GM21367 (cell line): ENCODE results near the gene TFCP2L1.
"Not testable (repeated sequence)": the region's sequence is repeated elsewhere in the genome, so short reads cannot be mapped to it uniquely, and the experiment has no call there.

Source experiments
- ATAC-seq: cut with Tn5 transposase; IDR thresholded peaks from one replicate; pipeline ENCODE4 v1.9.1; 2021; ENCODE audit not compliant: unreplicated experiment

Gene TFCP2L1

GRCh38 chr2:121269436-121269835 lies 15.6 kb downstream of the TFCP2L1 start:
- ATAC-seq, result not testable (repeated sequence)

- no peak for ATAC-seq
Measured at GRCh38 chr2:121266543-121267106, 18.4 kb downstream of the TFCP2L1 start.

GRCh38 chr2:121263996-121264715 lies 20.8 kb downstream of the TFCP2L1 start:
- no peak for ATAC-seq

- no peak for ATAC-seq
Measured at GRCh38 chr2:121260370-121261154, 24.4 kb downstream of the TFCP2L1 start.

- ATAC-seq, result no peak
Measured at GRCh38 chr2:121258051-121258450, 27.0 kb downstream of the TFCP2L1 start.

GRCh38 chr2:121257480-121257840 lies 27.5 kb downstream of the TFCP2L1 start:
- ATAC-seq, result no peak

- ATAC-seq, result no peak
Measured at GRCh38 chr2:121256720-121257479, 28.1 kb downstream of the TFCP2L1 start.

- ATAC-seq, result no peak
Measured at GRCh38 chr2:121255358-121255757, 29.6 kb downstream of the TFCP2L1 start.

GRCh38 chr2:121254748-121255147 lies 30.3 kb downstream of the TFCP2L1 start:
- no peak for ATAC-seq

GRCh38 chr2:121253674-121254240 lies 31.2 kb downstream of the TFCP2L1 start:
- no peak for ATAC-seq

GRCh38 chr2:121253021-121253673 lies 31.9 kb downstream of the TFCP2L1 start:
- no peak for ATAC-seq

- no peak for ATAC-seq
Measured at GRCh38 chr2:121251497-121251896, 33.5 kb downstream of the TFCP2L1 start.

- no peak for ATAC-seq
Measured at GRCh38 chr2:121248766-121249343, 36.1 kb downstream of the TFCP2L1 start.

- no peak for ATAC-seq
Measured at GRCh38 chr2:121247971-121248370, 37.0 kb downstream of the TFCP2L1 start.

- no peak for ATAC-seq
Measured at GRCh38 chr2:121247534-121247933, 37.5 kb downstream of the TFCP2L1 start.

GRCh38 chr2:121246704-121247255 lies 38.2 kb downstream of the TFCP2L1 start:
- no peak for ATAC-seq

GRCh38 chr2:121245913-121246312 lies 39.1 kb downstream of the TFCP2L1 start:
- ATAC-seq, result no peak

GRCh38 chr2:121245120-121245820 lies 39.7 kb downstream of the TFCP2L1 start:
- no peak for ATAC-seq

GRCh38 chr2:121244616-121245015 lies 40.4 kb downstream of the TFCP2L1 start:
- ATAC-seq, result no peak
